RCC 7860 (cell line): Measurements from ENCODE around the gene FTSJ1.
A peak's percentile ranks its signal among the peaks of the same experiment; 100 is the strongest.
"Not testable (repeated sequence)": the region's sequence is repeated elsewhere in the genome, so short reads cannot be mapped to it uniquely, and the experiment has no call there.

ENCODE experiments used
- DNase-seq: peaks from one replicate; pipeline ENCODE4 v3.0.0-alpha.2; 2015; ENCODE audit warnings: low spot score
- FAIRE-seq: peaks from 2 replicates; lab custom pipeline; 2012; peaks lifted over from hg19 to GRCh38; lab: Jason Lieb, UNC

The FTSJ1 gene

DNA sequence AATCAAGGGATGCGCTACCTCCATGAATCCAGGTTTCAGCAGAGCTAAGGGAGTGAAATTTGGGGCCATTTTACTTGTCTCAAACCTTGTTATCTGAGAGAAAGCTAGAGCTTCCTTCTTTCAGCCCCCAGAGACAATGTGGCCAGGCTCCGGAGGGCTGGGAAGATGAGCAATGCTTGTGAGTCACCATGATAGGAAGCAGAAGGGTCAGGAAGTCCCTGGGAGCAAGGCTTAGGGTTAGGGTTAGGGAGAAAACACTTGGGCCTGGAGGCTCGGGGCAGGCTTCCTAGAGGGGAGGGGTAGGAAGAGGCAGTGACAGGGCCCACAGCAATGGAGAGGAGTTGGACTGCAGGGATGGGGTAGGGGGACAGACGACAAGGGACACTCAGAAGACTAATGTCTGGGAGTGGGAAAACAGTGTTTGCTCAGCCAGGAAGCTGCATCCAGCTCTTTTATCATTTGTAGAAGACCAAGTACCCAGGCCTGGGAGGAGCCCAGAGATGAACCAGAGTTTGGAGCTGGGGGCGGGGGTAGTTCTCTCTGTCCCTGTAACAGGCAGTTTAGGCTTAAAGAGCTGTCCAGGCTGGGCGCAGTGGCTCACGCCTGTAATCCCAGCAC lies 16.4 kb downstream of the FTSJ1 start:
- peak; percentile 55 for DNase-seq
- FAIRE-seq, result peak; percentile 89

DNA sequence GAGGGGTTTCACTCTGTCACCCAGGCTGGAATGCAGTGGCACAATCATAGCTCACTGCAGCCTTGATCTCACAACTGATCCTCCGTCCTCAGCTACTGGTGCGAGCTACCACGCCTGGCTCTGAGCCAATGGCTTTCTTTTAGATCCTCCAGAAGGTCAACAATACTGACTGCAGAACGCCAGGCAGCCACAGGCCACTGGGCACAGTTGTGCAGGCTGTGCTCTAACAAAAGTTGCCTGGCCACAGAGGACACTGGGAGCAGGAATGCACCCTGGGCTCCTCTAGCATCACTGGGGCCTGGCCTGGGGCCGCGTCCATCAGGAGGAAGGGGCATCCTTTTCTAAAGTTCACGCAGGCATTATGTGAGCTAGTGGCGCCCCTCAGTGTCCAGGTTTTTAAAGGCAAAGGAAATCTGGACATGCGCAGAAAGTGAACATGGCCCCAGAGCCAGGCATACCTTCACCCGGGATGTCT lies 17.9 kb downstream of the FTSJ1 start:
- DNase-seq (no peak), FAIRE-seq (no peak)

DNA sequence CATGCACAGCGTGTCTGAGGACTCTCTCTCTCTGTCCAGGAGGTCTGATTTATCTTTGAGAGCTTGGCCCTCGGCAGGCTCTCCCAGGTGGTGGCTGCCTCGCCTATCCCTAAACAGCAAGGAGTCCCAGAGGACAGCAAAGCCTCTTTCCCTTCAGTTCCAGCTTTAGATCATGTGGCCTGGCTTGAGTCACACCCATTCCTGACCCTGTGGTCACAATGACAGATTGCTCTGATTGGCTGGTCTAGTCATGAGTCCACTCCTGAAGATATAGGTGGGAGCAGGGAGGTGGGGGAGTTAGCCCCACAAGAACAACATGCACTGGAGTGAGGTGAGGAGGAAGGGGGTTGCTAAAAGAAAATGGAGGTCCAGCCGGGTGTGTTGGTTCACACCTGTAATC lies 20.7 kb downstream of the FTSJ1 start:
- DNase-seq (peak; percentile 43), FAIRE-seq (peak; percentile 52)

DNA sequence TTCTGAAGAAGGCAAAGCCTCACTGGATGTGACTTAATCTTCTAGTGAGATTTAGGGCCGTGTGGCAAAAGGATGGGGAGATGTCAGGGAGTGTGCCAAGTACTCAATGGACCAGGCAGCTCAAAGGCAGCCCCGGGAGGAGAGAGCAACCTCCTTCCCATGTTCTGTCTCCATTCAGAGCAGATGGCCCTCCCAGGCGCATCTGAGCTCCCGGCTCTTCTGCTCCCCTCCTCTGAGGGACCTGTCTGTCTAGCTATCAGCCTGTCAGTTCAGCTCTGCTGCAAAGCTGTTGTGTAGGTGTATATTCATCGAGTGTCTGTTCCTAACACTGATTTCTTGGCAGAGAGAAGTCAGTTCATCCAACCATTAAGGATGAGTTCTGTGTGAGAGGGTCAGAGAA lies 21.9 kb downstream of the FTSJ1 start:
- no peak for DNase-seq
- no peak for FAIRE-seq

DNA sequence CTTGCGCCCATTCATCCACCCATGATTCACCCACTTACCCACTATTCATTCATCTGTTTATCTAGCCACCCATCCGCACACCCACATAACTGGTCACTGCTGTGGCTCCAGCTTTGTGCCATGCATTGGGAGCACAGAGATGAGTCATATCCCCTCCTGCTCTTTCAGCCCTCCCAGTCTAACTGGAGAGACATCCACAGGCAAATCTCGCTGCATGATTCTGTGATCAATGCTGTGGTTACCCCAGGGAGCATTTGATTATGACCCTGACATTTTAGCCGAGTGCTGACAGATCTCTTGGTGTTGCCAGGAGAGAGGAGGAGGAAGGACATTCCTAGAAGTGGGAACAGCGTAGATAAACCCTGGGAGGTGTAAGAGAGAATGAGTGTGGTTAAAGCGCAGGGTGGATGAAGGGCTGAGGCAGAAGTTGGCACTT lies 22.4 kb downstream of the FTSJ1 start:
- DNase-seq (peak; percentile 98), FAIRE-seq (peak; percentile 100)

DNA sequence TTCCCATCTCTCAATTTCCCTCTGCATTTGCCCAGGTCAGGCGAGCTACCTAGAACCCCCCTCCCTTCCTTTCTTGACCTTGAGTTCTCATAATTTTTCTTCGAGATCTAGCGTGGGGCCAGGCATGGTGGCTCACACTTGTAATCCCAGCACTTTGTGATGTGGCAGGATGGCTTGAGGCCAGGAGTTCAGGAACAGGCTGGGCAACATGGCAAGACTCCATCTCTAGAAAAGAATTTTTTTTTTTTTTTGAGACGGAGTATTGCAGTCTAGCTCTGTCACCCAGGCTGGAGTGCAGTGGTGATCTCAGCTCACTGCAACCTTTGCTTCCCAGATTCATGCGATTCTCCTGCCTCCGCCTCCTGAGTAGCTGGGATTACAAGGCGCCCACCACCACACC lies 28.3 kb downstream of the FTSJ1 start:
- DNase-seq, result no peak
- no peak for FAIRE-seq

DNA sequence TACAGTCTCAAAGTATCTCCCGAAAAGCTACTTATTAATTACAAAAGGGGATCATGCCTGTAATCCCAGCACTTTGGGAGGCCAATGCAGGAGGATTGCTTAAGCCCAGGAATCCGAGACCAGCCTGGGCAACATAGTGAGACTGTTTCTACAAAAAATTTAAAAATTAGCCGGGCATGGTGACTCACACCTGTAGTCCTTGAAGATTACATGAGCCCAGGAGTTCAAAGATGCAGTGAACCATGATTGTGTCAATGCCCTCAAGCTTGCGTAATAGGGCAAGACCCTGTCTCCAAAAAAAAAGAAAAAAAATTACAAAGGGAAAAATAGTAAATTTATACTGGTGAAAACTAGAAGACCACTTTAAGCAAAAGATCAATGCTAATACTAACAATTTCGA lies 29.5 kb downstream of the FTSJ1 start:
- DNase-seq (peak; percentile 53), FAIRE-seq (peak; percentile 94)

DNA sequence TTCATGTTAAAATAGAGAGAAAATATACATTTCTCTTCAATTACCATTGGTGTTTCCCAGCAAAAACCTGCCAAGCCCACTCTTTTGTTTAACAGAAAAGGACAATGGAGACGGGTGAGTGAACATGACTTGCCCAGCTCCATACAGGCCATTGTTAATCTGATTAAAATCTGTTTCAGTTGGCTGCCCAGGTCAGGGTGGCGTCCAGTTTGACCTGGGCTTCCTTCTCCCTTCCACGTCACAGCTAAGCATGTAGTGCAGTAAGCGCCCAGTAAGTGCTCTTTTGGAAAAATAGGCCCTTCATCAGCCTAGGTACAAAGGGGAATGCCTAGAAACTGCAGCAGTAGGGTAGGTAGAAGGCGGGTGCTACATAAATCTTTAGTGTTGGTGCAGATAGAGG lies 31.2 kb downstream of the FTSJ1 start:
- peak; percentile 68 for DNase-seq
- FAIRE-seq, result peak; percentile 95

DNA sequence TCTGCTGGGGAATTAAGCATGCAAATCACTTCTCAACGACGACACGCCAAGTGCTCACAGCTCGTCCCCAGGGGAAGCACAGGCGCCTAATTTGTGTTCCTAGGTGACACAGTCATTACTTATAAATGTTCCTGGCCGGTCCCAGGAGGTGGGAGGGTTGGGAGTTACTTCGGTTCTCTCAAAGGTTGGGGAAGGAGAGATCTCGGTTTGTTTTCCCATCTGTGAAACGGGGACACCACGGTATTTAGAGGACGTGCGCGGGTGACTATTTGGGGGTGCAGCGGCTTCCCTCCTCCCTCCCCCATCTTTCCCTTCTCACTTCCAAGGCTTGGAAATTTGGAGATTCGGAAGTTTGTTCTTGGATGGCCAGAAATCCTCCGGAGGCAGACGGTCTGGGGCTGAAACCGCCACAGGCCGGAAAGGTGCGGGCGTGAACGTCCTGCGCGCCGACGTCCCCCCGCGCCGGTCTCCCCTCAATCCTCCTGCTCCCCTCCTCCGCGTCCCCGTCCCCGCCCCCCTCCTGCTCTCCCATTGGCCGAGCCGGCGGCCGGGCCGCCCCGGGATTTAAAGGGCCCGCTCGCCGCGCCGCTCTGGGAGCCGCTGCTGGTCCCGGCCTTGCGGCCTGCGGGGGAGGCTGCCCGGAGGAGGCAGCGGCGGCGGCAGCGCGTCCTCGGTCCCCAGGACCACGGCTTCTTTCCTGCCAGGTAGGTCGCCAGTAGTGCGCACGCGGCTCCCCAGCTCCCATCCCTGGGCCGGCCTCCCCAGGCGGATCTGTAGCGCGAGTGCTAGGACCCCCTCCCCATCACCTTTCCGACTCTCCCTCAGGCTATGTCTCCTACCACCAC lies 32.6 kb downstream of the FTSJ1 start, which contains the start of gene PORCN:
TSS of gene PORCN (plus strand) at position 593 of the 845 bp plus-strand sequence. CDS start 829 bp downstream, outside the sequence.
- FAIRE-seq (peak; percentile 35), DNase-seq (peak; percentile 41)

DNA sequence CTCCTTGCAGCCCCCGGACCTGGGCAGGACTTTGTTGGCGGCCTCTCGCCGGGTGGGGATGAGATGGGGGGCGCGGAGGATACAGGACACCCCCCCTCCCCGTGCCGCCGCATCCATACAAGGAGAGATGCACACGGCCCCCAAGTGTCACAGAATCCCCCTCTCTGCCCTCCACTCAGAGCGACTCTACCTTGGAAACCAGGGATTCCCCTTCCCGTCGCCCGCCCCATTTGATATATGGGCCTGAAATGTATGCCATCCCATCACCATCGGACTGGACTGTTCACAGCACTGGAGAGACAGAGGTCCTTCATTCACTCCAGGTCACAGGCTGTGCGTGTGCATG lies 33.2 kb downstream of the FTSJ1 start:
- no peak for DNase-seq
- no peak for FAIRE-seq

DNA sequence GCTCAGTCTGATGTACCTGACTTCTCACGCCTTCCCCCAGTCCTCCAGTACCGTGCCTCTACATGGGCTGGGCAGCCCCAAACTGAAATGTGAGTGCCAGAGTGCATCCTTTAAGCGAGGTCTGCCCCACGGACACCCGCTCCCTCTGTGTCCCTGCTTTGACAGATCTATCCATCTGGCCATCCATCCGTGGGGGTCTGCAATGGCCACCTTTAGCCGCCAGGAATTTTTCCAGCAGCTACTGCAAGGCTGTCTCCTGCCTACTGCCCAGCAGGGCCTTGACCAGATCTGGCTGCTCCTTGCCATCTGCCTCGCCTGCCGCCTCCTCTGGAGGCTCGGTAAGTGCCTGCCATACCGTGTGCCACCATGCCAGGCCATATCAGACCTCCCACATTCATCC lies 33.6 kb downstream of the FTSJ1 start:
- FAIRE-seq (no peak), DNase-seq (no peak)

DNA sequence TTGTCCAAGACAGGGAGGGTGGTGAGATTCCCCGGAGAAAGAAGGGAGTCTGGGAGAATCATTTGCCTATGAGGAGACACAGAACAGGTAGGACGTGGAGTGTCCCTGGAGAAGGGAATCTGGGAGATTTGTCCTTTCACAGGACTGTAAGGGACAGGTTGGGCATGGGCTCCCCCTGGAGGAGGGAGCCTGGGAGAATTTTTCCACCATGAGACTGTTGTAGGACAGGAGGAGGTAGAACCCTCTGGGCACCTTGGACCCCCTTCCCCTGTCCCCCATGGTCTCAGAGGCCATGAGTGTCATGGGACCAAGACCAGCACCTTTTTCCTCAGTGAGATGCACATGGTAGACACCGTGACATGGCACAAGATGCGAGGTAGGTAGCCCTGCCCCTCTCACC lies 35.6 kb downstream of the FTSJ1 start:
- FAIRE-seq (no peak), DNase-seq (no peak)

DNA sequence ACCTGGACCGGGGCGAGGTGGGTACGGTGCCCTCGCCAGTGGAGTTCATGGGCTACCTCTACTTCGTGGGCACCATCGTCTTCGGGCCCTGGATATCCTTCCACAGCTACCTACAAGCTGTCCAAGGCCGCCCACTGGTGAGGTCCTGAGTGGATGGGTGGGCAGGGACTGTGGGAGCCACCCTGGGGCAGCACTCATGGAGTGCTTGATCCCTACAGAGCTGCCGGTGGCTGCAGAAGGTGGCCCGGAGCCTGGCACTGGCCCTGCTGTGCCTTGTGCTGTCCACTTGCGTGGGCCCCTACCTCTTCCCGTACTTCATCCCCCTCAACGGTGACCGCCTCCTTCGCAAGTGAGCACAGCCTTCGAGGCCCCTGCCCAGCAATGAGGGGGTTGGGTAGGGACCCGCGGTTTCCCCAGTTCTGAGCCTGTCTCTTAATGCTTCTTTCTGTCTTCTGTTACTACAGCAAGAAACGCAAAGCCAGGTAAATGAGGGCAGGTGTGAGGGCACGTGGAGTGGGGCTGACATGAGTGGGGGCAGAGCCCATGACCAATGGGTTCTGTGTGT lies 36.5 kb downstream of the FTSJ1 start:
- no peak for FAIRE-seq
- DNase-seq, result no peak

DNA sequence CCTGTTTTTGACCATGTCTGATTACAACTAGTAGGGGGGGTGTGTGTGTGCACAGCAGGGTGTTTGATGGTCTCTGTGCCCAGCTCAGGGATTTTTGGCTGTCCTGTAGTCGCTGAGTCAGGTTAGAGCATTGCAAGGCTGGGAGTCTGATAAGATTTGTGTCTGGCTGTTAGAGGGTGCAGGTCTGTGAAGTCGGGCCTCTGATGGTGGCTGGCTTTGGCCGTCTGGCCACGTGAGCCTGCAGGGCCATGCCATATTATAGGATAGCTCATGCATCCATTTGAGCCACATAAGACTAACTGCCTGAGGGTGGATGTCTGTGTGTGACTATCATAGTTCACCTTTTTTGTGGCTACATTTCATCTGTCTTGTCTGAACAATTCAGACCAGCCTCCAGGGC lies 37.7 kb downstream of the FTSJ1 start:
- DNase-seq, result no peak
- FAIRE-seq, result no peak

DNA sequence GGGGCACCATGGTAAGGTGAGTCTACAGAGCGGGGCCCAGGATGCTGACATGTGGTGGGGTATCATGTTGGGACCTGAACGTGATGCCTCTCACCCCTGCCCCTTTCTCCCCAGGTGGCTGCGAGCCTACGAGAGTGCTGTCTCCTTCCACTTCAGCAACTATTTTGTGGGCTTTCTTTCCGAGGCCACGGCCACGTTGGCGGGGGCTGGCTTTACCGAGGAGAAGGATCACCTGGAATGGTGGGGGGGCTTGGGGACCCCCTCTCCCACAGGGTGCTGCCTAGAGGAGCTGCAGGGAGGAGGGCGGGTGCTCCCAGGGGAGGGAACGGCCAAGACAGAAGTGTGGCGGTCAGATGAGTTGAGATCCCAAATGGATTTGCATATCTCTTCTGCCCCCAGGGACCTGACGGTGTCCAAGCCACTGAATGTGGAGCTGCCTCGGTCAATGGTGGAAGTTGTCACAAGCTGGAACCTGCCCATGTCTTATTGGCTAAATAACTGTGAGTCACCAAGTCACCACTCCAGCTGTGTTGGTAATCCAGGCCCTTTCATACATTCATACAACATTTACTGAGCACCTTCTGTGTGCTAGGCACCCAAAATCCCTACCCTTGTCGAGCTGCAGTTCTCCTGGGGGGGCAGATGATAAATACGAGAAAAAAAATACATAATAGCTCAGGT lies 38.3 kb downstream of the FTSJ1 start:
- no peak for DNase-seq
- no peak for FAIRE-seq

DNA sequence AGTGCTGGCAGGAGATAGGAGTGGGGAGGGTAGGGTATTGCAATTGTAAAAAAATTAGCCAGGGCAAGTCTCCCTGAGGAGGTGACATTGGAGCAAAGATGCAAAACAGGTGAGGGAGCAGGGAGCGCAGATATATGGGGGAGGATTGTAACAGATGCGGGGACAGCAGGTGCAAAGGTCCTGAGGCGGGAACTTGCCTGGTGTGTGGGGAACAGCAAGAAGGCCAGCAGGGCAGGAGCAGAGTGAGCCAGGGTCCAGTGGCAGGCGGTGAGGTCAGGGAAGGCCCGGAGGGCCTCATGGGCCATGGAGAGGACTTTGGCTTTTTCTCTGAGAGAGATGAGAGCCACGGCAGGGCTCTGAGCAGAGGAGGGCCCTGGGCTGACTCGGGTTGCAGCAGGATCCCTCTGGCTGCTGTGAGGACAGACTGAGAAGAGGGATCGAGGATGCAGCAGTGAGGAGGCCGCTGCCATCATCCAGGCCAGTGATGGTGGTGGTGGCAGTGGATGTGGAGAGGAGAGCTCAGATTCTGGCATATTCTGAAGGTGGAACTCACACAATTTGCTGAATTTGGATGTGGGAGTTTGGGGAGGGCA lies 39.0 kb downstream of the FTSJ1 start:
- no peak for FAIRE-seq
- no peak for DNase-seq

DNA sequence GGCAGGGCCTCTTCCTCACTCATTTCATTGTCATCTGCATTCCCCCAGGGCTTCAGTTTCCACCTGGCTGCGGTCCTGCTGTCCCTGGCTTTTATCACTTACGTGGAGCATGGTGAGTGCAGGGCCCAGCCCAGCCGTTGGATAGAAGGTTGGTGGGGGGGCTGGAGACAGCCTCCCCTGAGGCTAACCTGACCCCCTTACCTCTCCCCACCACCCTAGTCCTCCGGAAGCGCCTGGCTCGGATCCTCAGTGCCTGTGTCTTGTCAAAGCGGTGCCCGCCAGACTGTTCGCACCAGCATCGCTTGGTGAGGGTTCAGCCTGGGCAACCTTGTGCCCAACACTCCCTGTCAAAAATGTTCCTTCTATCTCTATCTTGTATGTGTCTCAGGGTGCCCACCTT lies 39.8 kb downstream of the FTSJ1 start:
- FAIRE-seq, result no peak
- no peak for DNase-seq

DNA sequence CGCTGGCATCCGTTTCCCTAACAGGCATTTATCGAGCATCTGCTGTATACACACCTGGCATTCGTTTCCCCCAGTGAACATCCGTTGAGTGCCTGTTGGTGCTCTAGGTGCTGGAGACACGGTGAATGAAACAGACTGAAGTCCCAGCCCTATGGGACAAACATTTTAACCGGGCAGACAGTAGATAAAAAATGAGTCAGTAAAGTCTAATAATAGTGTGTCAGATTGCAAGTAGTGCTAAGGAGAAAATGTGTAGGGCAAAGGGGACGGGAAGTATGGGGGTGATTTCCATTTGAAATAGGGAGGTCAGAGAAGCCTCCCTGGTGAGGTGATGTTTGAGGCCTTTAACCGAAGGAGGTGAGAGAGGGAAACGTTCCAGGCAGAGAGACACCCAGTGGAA lies 40.3 kb downstream of the FTSJ1 start:
- FAIRE-seq, result no peak
- no peak for DNase-seq

DNA sequence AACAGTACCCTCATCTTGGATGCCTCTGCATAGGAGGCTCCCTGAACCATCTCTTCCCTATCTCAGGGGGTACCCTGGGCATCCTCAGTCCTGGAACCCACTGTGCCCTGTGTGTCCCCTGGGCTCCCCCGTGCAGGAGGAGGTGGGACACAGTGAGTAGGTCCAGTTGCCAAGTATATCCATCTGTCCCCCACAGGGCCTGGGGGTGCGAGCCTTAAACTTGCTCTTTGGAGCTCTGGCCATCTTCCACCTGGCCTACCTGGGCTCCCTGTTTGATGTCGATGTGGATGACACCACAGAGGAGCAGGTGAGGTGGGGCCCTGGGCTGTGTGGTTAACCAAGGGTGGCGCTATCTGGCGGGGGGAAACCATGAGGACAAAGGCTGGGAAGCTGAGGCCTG lies 41.0 kb downstream of the FTSJ1 start:
- FAIRE-seq (no peak), DNase-seq (no peak)

DNA sequence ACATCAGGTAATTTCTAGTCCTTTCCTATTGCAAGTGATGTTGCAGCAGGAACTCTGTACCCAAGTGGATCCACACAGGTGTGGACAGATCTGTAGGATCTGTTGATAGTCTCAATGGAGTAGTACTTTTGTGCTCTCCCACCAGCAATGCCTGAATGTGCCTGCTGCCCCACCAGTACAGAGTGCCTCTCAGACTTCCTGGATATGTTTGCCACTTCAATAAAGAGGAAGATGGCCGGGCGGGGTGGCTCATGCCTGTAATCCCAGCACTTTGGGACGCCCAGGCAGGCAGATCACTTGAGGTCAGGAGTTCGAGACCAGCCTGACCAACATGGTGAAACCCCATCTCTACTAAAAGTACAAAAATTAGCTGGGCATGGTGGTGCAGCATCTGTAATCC lies 43.5 kb downstream of the FTSJ1 start:
- not testable (repeated sequence) for FAIRE-seq, DNase-seq

DNA sequence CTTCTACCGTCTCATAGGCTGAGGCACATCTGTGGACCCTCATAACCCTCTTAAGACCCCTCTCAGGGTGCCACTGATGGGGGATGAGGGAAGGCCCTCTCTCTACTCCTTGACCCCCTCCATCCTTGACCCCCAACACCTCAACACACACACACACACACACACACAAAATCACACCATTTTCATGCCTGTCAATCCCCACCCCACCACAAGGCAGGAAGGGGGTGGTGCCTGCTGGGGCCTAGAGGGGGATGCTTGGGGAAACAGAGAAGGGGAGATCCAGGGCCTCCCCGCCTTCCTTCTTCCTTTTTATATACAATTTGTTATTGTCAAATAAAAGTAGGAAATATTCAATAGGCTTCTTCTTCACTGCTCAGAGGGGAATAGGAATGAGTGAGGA lies 44.5 kb downstream of the FTSJ1 start:
- DNase-seq (no peak), FAIRE-seq (no peak)
